ENCODE data around the gene MTHFD1L.

The MTHFD1L gene

GRCh38 chr6:151128763-151129370, 263.4 kb downstream of the MTHFD1L start:
- DNase-seq, result no peak

GRCh38 chr6:151130329-151130728, 264.8 kb downstream of the MTHFD1L start:
- no peak for DNase-seq

GRCh38 chr6:151131324-151132007, 266.0 kb downstream of the MTHFD1L start:
- no peak for DNase-seq

- DNase-seq, result no peak
These were observed 270.7 kb downstream of the MTHFD1L start for GRCh38 chr6:151136141-151136755.

- DNase-seq, result no peak
These were observed 272.0 kb downstream of the MTHFD1L start for GRCh38 chr6:151137542-151137941.

GRCh38 chr6:151139524-151139923, 274.0 kb downstream of the MTHFD1L start:
- DNase-seq, result no peak

GRCh38 chr6:151140767-151141166, 275.3 kb downstream of the MTHFD1L start:
- no peak for DNase-seq

GRCh38 chr6:151141685-151142084, 276.2 kb downstream of the MTHFD1L start:
- no peak for DNase-seq

- DNase-seq, result no peak
These were observed 277.2 kb downstream of the MTHFD1L start for GRCh38 chr6:151142676-151143075.

GRCh38 chr6:151143337-151143736, 277.8 kb downstream of the MTHFD1L start:
- no peak for DNase-seq

GRCh38 chr6:151143806-151144205, 278.3 kb downstream of the MTHFD1L start:
- no peak for DNase-seq

- DNase-seq, result no peak
These were observed 281.8 kb downstream of the MTHFD1L start for GRCh38 chr6:151147118-151147832.

- peak in 2 of 14 donors; percentile 3 to 72 for DNase-seq
These were observed 282.6 kb downstream of the MTHFD1L start for GRCh38 chr6:151148111-151148510.

- DNase-seq, result no peak
These were observed 284.3 kb downstream of the MTHFD1L start for GRCh38 chr6:151149793-151150192.
